HCT116 (cell line): ENCODE data around the gene MAP2K6.

Experiments used
- MAX ChIP-seq: IDR thresholded peaks from 2 replicates; pipeline ENCODE4 v1.6.1; 2012
- TCF7L2 ChIP-seq: IDR thresholded peaks from 2 replicates; pipeline ENCODE4 v1.7.0; 2011; ENCODE audit warnings: borderline replicate concordance, inconsistent platforms; ENCODE audit not compliant: insufficient read depth, insufficient read length; ENCODE audit errors: extremely low read depth
- TF ChIP-seq, protein P1 (sequence below): IDR thresholded peaks from 2 replicates; pipeline ENCODE4 v1.6.1; 2012; ENCODE audit warnings: low read depth
- TF ChIP-seq, protein P2 (sequence below), 3 experiments: fragments of 200-600 bp in 1 of 3; sonication (generic) in 1 of 3; IDR thresholded peaks in 2 of 3; conservative IDR thresholded peaks in 1 of 3; 2 replicates each; pipeline ENCODE4 v1.5.1; 2012 to 2017; ENCODE audit warnings: low read depth in 2 of 3, low read length in 2 of 3, antibody characterized with exemption in 1 of 3, borderline replicate concordance in 1 of 3, control low read depth in 1 of 3, mild to moderate bottlenecking in 1 of 3, mixed read lengths in 1 of 3, mixed run types in 1 of 3, moderate library complexity in 1 of 3; ENCODE audit not compliant: insufficient read depth in 1 of 3

DNA sequence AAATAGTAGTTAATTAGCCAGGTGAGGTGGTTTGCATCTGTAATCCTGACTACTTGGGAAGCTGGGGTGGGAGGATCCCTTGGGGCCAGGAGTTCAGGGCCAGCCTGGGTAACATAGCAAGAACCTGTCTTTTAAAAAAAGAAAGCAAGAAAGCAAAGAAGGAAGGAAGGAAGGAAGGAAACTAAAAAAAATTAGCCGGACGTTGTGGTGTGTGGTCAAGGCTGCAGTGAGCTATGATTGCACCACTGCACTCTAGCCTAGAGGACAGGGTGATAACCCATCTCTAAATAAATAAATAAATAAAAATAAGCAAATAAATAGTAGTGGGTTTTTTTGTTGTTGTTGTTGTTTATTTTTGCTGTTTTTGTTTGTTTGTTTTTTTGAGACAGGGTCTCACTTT lies 39.3 kb upstream of the MAP2K6 start:
- TF ChIP-seq, protein P1, sequence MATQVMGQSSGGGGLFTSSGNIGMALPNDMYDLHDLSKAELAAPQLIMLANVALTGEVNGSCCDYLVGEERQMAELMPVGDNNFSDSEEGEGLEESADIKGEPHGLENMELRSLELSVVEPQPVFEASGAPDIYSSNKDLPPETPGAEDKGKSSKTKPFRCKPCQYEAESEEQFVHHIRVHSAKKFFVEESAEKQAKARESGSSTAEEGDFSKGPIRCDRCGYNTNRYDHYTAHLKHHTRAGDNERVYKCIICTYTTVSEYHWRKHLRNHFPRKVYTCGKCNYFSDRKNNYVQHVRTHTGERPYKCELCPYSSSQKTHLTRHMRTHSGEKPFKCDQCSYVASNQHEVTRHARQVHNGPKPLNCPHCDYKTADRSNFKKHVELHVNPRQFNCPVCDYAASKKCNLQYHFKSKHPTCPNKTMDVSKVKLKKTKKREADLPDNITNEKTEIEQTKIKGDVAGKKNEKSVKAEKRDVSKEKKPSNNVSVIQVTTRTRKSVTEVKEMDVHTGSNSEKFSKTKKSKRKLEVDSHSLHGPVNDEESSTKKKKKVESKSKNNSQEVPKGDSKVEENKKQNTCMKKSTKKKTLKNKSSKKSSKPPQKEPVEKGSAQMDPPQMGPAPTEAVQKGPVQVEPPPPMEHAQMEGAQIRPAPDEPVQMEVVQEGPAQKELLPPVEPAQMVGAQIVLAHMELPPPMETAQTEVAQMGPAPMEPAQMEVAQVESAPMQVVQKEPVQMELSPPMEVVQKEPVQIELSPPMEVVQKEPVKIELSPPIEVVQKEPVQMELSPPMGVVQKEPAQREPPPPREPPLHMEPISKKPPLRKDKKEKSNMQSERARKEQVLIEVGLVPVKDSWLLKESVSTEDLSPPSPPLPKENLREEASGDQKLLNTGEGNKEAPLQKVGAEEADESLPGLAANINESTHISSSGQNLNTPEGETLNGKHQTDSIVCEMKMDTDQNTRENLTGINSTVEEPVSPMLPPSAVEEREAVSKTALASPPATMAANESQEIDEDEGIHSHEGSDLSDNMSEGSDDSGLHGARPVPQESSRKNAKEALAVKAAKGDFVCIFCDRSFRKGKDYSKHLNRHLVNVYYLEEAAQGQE = no peak
- TF ChIP-seq MAX (no peak), TCF7L2 (no peak)
- TF ChIP-seq, protein P2, sequence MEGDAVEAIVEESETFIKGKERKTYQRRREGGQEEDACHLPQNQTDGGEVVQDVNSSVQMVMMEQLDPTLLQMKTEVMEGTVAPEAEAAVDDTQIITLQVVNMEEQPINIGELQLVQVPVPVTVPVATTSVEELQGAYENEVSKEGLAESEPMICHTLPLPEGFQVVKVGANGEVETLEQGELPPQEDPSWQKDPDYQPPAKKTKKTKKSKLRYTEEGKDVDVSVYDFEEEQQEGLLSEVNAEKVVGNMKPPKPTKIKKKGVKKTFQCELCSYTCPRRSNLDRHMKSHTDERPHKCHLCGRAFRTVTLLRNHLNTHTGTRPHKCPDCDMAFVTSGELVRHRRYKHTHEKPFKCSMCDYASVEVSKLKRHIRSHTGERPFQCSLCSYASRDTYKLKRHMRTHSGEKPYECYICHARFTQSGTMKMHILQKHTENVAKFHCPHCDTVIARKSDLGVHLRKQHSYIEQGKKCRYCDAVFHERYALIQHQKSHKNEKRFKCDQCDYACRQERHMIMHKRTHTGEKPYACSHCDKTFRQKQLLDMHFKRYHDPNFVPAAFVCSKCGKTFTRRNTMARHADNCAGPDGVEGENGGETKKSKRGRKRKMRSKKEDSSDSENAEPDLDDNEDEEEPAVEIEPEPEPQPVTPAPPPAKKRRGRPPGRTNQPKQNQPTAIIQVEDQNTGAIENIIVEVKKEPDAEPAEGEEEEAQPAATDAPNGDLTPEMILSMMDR (IDR thresholded peaks at IDR 0.05 in 2 of 3, conservative IDR thresholded peaks at IDR 0.05 in 1 of 3; ENCODE audit: borderline replicate concordance in 1 of 3, insufficient read depth in 1 of 3, low read depth in 2 of 3, low read length in 2 of 3) = no peak
